Kasumi-1 (cell line): ENCODE measurements around the gene DVL1.

Source experiments
- DNase-seq, 2 experiments: peaks; one replicate each; lab custom pipeline; 2025; lab: John Stamatoyannopoulos, UW

DVL1 gene

GRCh38 chr1:1355416-1355815 is 6.2 kb upstream of the DVL1 start:
- no peak for DNase-seq

- no peak for DNase-seq
Observed at GRCh38 chr1:1354271-1355247, 5.3 kb upstream of the DVL1 start.

GRCh38 chr1:1353389-1354151 is 4.4 kb upstream of the DVL1 start:
- DNase-seq = no peak

GRCh38 chr1:1352786-1353388 is 3.7 kb upstream of the DVL1 start:
- DNase-seq = no peak

GRCh38 chr1:1351511-1352427 is 2.6 kb upstream of the DVL1 start:
- DNase-seq = no peak

GRCh38 chr1:1348420-1349255 is 580 bp downstream of the DVL1 start:
- no peak for DNase-seq

GRCh38 chr1:1347663-1348419 is 1.4 kb downstream of the DVL1 start:
- DNase-seq = no peak

GRCh38 chr1:1347026-1347595 is 2.1 kb downstream of the DVL1 start:
- DNase-seq = no peak

GRCh38 chr1:1346501-1346890 is 2.7 kb downstream of the DVL1 start:
- DNase-seq = no peak

GRCh38 chr1:1345860-1346500 is 3.2 kb downstream of the DVL1 start:
- DNase-seq = no peak

- DNase-seq = no peak
Observed at GRCh38 chr1:1345384-1345783, 3.8 kb downstream of the DVL1 start.

- DNase-seq = no peak
Observed at GRCh38 chr1:1344655-1345361, 4.4 kb downstream of the DVL1 start.

- DNase-seq = no peak
Observed at GRCh38 chr1:1343811-1344421, 5.3 kb downstream of the DVL1 start.

- no peak for DNase-seq
Observed at GRCh38 chr1:1342584-1343115, 6.6 kb downstream of the DVL1 start.

GRCh38 chr1:1342061-1342562 is 7.1 kb downstream of the DVL1 start:
- no peak for DNase-seq

- no peak for DNase-seq
Observed at GRCh38 chr1:1341549-1342021, 7.6 kb downstream of the DVL1 start.
